ENCODE measurements around the gene HNRNPM.
A peak's percentile ranks its signal among the peaks of the same experiment; 100 is the strongest.

Gene HNRNPM

GRCh38 chr19:8515317-8515716, 70.5 kb downstream of the HNRNPM start:
- no peak for TF ChIP-seq CTCF (IDR thresholded peaks at IDR 0.05; ENCODE audit: low read depth, low read length, missing control alignments)
- DNase-seq (ENCODE audit: extremely low read depth, low read depth): no peak
- H3K4me3 ChIP-seq (replicated peaks; ENCODE audit: low read depth, low read length): no peak overlapping the region

GRCh38 chr19:8517551-8518442, 73.0 kb downstream of the HNRNPM start:
- no peak overlapping the region for H3K4me3 ChIP-seq (replicated peaks; ENCODE audit: low read depth, low read length)
- no peak for DNase-seq (ENCODE audit: extremely low read depth, low read depth)
- TF ChIP-seq CTCF (IDR thresholded peaks at IDR 0.05; ENCODE audit: low read depth, low read length, missing control alignments): no peak

GRCh38 chr19:8518536-8518935, 73.8 kb downstream of the HNRNPM start:
- H3K4me3 ChIP-seq (replicated peaks; ENCODE audit: low read depth, low read length): no peak overlapping the region
- no peak for DNase-seq (ENCODE audit: extremely low read depth, low read depth)
- TF ChIP-seq CTCF (IDR thresholded peaks at IDR 0.05; ENCODE audit: low read depth, low read length, missing control alignments): no peak

- no peak overlapping the region for H3K4me3 ChIP-seq (replicated peaks; ENCODE audit: low read depth, low read length)
- TF ChIP-seq CTCF (IDR thresholded peaks at IDR 0.05; ENCODE audit: low read depth, low read length, missing control alignments): no peak
- no peak for DNase-seq (ENCODE audit: extremely low read depth, low read depth)
Observed at GRCh38 chr19:8519388-8519787, 74.6 kb downstream of the HNRNPM start.

GRCh38 chr19:8525401-8525684, 80.6 kb downstream of the HNRNPM start:
- H3K4me3 ChIP-seq (replicated peaks; ENCODE audit: low read depth, low read length): peak overlapping the region; percentile 42
- TF ChIP-seq CTCF (IDR thresholded peaks at IDR 0.05; ENCODE audit: low read depth, low read length, missing control alignments): peak; percentile 40
- DNase-seq (ENCODE audit: extremely low read depth, low read depth): no peak

GRCh38 chr19:8526345-8527091, 81.7 kb downstream of the HNRNPM start:
- peak overlapping the region; percentile 56 for H3K4me3 ChIP-seq (replicated peaks; ENCODE audit: low read depth, low read length)

More at GRCh38 chr19:8526345-8527091, 81.7 kb downstream of the HNRNPM start:
- peak; percentile 63 for DNase-seq (ENCODE audit: extremely low read depth, low read depth)
- TF ChIP-seq CTCF (IDR thresholded peaks at IDR 0.05; ENCODE audit: low read depth, low read length, missing control alignments): no peak
